Activated naive CD4-positive, alpha-beta T cell treated with anti-CD3 and anti-CD28 coated beads, Interleukin-2, amount 50 U/mL, for 24 hours (primary cell): ENCODE measurements around the gene PTPRD.

Experiments
- H3K27ac Mint-ChIP-seq: one replicate; pipeline ENCODE4 v1.8.0; 2021; ENCODE audit warnings: mild to moderate bottlenecking, mixed read lengths
- H3K27me3 Mint-ChIP-seq: one replicate; pipeline ENCODE4 v1.8.0; 2021; ENCODE audit warnings: mixed read lengths
- H3K36me3 Mint-ChIP-seq: one replicate; pipeline ENCODE4 v1.8.0; 2021; ENCODE audit warnings: mixed read lengths
- H3K4me1 Mint-ChIP-seq: one replicate; pipeline ENCODE4 v1.8.0; 2021; ENCODE audit warnings: mixed read lengths
- H3K4me3 Mint-ChIP-seq: one replicate; pipeline ENCODE4 v1.8.0; 2021; ENCODE audit warnings: mild to moderate bottlenecking, mixed read lengths
- H3K9me3 Mint-ChIP-seq: one replicate; pipeline ENCODE4 v1.8.0; 2021; ENCODE audit warnings: mixed read lengths

Gene PTPRD

DNA sequence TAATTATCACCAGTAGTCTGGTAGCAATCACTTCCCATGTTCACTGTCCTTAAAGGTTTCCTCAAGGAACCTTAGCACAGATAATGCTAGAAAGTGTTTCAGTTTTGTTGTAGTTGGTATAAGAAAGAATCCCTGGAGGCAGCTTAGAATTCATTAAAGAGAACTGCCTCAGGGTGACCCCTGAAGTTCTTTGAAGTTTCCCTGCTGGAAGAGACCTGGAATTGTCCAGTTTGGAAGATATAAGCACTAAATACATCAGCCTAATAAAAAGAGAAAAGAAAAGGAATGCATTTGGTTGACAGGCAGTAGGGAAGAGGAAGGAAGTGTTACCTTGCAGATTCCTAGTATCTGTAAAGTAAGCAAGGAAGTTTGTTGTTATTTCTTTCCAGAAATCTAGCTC, 1813.6 kb downstream of the PTPRD start:
- Mint-ChIP-seq H3K36me3 (no peaks in the 10 kb centered on the region), H3K9me3 (no peaks in the 10 kb centered on the region), H3K27ac (no peak overlapping the region), H3K4me1 (no peaks in the 10 kb centered on the region), H3K27me3 (no peaks in the 10 kb centered on the region), H3K4me3 (no peak overlapping the region)

DNA sequence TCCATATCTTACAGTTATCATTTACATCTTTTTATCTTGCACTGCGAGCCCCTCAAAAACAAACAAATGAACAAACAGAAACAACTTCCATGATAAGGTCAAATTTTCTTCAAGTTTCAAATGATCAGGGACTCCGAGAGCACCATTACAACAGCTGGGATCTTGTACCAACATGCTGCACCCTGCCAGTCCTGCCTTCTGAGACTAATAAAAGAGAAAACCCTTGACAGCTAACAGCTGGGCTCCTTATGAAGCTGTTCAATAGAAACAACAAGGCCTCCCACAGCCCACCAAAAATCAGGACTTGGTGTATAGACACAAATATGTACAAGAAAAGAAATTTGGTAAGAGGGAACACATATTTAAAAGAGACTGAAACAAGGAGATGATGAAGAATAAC, 1828.0 kb downstream of the PTPRD start:
- Mint-ChIP-seq H3K4me1 (no peaks in the 10 kb centered on the region), H3K27me3 (peaks cover 2% of the 10 kb centered on the region), H3K4me3 (no peak overlapping the region), H3K36me3 (no peaks in the 10 kb centered on the region), H3K9me3 (no peaks in the 10 kb centered on the region), H3K27ac (no peak overlapping the region)

- Mint-ChIP-seq H3K36me3 (no peaks in the 10 kb centered on the region), H3K27me3 (peaks cover 2% of the 10 kb centered on the region), H3K4me1 (no peaks in the 10 kb centered on the region), H3K4me3 (no peak overlapping the region), H3K9me3 (no peaks in the 10 kb centered on the region), H3K27ac (no peak overlapping the region)
Observed at GRCh38 chr9:8783941-8784340, 1828.9 kb downstream of the PTPRD start.

GRCh38 chr9:8782237-8782636, 1830.6 kb downstream of the PTPRD start:
- H3K9me3 Mint-ChIP-seq, result no peaks in the 10 kb centered on the region
- no peaks in the 10 kb centered on the region for H3K36me3 Mint-ChIP-seq
- no peak overlapping the region for H3K27ac Mint-ChIP-seq
- no peaks in the 10 kb centered on the region for H3K4me1 Mint-ChIP-seq
- peaks cover 2% of the 10 kb centered on the region for H3K27me3 Mint-ChIP-seq
- no peak overlapping the region for H3K4me3 Mint-ChIP-seq

GRCh38 chr9:8781458-8781857, 1831.3 kb downstream of the PTPRD start:
- H3K27me3 Mint-ChIP-seq, result peaks cover 2% of the 10 kb centered on the region
- no peak overlapping the region for H3K27ac Mint-ChIP-seq
- no peaks in the 10 kb centered on the region for H3K4me1 Mint-ChIP-seq
- no peaks in the 10 kb centered on the region for H3K36me3 Mint-ChIP-seq
- H3K4me3 Mint-ChIP-seq, result no peak overlapping the region
- H3K9me3 Mint-ChIP-seq, result no peaks in the 10 kb centered on the region

DNA sequence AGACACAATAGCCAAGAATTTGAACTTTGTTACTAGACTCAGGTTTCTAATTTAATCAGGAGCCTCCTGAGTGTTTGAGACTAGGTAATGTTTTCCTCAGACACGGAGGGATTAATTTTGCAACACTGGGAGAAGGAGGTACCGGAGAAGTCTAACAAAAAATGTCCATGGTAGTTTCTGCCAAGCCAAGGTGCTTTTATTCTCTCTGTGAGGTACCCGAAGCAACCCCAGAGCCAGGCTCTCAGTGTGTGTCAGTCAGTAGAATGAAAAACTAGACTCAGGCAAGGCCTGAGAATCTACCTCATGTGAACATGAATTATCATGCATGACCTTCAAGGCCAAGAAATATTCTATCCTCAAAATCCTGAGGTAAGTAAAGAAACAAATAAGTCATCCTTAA, 1832.4 kb downstream of the PTPRD start:
- Mint-ChIP-seq H3K4me3 (no peak overlapping the region), H3K9me3 (no peaks in the 10 kb centered on the region), H3K27ac (no peak overlapping the region), H3K4me1 (no peaks in the 10 kb centered on the region), H3K27me3 (peaks cover 2% of the 10 kb centered on the region), H3K36me3 (no peaks in the 10 kb centered on the region)

DNA sequence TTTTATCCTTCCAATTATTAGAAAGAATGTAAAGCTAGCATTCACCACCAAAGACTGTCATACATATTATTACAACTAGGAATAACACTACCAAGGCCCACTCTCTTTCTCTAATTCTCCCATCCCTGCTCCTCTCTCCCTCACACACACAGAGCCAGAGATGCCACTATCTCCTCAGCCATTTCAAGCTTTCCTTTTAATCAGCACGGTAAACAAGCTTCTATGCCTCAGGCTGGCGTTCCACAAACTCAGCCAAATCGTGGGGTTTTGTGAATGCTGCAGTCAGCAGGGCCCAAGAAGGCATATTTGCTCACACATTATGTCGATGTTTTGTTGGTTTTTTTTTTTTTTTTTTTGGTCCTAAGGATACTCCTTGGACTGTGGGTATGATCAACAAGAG, 1833.3 kb downstream of the PTPRD start:
- no peaks in the 10 kb centered on the region for H3K9me3 Mint-ChIP-seq
- no peak overlapping the region for H3K4me3 Mint-ChIP-seq
- no peaks in the 10 kb centered on the region for H3K4me1 Mint-ChIP-seq
- H3K36me3 Mint-ChIP-seq, result no peaks in the 10 kb centered on the region
- H3K27ac Mint-ChIP-seq, result no peak overlapping the region
- no peaks in the 10 kb centered on the region for H3K27me3 Mint-ChIP-seq

DNA sequence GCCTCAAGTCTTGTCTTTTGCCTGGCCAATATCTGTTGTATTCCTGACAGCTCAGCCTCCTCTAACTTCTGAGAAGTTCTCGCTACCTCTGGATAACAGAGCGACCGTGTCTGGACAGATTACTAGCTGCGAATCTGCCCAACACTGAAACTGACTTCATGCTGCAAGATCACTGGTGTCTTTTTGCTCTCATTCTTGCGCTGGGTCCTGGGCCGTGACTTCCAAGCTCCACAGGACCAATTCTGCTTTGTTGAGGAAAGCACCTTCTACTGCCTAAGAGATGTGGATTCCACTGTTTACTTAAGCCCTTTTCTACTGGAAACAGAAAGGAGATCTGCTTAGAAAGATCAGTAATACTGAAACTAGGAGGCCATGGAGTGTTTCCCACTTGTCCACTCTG, 1834.4 kb downstream of the PTPRD start:
- Mint-ChIP-seq H3K27ac (no peak overlapping the region), H3K4me1 (no peaks in the 10 kb centered on the region), H3K36me3 (no peaks in the 10 kb centered on the region), H3K9me3 (no peaks in the 10 kb centered on the region), H3K27me3 (no peaks in the 10 kb centered on the region), H3K4me3 (no peak overlapping the region)

DNA sequence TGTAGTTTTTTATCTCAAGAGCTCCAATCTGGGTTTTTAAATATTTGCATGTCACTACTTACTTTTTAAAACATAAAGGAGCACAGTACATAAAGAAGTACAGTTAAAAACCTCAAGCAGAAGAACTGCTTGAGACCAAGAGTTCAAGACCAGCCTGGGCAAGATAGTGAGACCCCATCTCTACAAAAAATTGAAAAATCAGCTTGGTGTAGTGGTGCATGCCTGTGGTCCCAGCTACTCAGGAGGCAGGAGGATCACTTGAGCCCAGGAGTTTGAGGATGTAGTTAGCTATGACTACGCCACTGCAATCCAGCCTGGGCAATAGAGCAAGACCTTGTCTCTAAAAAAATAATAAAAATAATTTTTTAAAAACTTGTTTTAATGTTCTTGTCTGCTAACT, 1840.5 kb downstream of the PTPRD start:
- Mint-ChIP-seq H3K36me3 (no peaks in the 10 kb centered on the region), H3K27ac (no peak overlapping the region), H3K4me1 (no peaks in the 10 kb centered on the region), H3K9me3 (no peaks in the 10 kb centered on the region), H3K27me3 (no peaks in the 10 kb centered on the region), H3K4me3 (no peak overlapping the region)

- Mint-ChIP-seq H3K4me3 (no peak overlapping the region), H3K4me1 (no peaks in the 10 kb centered on the region), H3K36me3 (no peaks in the 10 kb centered on the region), H3K27ac (no peak overlapping the region), H3K9me3 (no peaks in the 10 kb centered on the region), H3K27me3 (no peaks in the 10 kb centered on the region)
Observed at GRCh38 chr9:8769153-8769552, 1843.6 kb downstream of the PTPRD start.

DNA sequence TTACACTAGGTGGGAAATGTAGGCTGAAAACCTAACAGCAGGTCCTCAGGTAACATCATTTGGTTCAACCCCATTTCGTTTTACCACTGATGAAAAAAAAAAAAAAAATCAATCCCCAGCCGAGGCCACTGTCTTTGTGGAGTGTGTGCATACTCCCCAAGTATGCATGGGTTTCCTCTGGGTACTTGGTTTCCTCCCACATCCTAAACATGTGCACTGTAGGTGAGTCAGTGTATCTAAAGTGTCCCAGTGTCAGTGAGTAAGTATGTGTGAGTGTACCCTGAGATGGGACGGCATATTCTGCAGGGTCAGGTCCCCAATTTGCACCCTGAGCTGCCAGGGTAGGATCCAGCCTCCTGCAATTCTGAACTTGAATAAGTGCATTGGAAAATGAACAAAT, 1846.7 kb downstream of the PTPRD start:
- Mint-ChIP-seq H3K36me3 (no peaks in the 10 kb centered on the region), H3K27ac (no peak overlapping the region), H3K27me3 (no peaks in the 10 kb centered on the region), H3K4me3 (no peak overlapping the region), H3K4me1 (no peaks in the 10 kb centered on the region), H3K9me3 (no peaks in the 10 kb centered on the region)

- H3K27me3 Mint-ChIP-seq, result no peaks in the 10 kb centered on the region
- H3K27ac Mint-ChIP-seq, result no peak overlapping the region
- H3K4me3 Mint-ChIP-seq, result no peak overlapping the region
- no peaks in the 10 kb centered on the region for H3K4me1 Mint-ChIP-seq
- H3K9me3 Mint-ChIP-seq, result no peaks in the 10 kb centered on the region
- no peaks in the 10 kb centered on the region for H3K36me3 Mint-ChIP-seq
Observed at GRCh38 chr9:8764051-8764450, 1848.8 kb downstream of the PTPRD start.

DNA sequence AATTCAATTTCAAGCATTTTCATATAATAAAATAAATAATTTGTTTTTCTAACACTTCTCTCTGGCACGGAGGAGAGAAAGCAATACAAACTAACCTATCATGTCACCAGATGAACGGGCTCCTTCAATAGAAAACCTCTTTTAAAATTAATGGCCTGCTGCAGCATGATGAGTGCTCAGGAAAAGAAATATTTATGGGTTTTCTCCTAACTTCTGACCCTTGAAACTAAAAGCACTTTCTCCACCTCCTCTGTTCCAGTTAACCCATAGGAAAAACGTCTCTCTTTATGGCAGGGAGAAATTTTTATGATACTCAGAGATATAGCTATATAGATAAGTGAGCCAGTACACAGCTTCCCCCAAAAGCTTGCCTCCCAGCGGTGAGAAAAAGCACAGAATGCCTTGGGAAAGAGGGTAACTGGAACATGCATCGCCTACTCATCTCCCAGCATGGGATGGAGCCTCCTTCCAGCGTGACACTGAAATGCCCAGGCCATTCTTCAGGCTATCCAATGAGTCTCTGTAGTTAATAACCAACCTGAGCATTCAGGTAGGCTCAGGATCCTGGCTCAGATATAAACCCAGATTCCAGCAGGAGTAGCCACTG, 1850.2 kb downstream of the PTPRD start:
- Mint-ChIP-seq H3K4me3 (no peak overlapping the region), H3K4me1 (no peaks in the 10 kb centered on the region), H3K9me3 (no peaks in the 10 kb centered on the region), H3K36me3 (no peaks in the 10 kb centered on the region), H3K27me3 (no peaks in the 10 kb centered on the region), H3K27ac (no peak overlapping the region)

GRCh38 chr9:8760000-8760767, 1852.6 kb downstream of the PTPRD start:
- Mint-ChIP-seq H3K4me1 (no peaks in the 10 kb centered on the region), H3K27ac (no peak overlapping the region), H3K36me3 (no peaks in the 10 kb centered on the region), H3K27me3 (no peaks in the 10 kb centered on the region), H3K9me3 (no peaks in the 10 kb centered on the region), H3K4me3 (no peak overlapping the region)

DNA sequence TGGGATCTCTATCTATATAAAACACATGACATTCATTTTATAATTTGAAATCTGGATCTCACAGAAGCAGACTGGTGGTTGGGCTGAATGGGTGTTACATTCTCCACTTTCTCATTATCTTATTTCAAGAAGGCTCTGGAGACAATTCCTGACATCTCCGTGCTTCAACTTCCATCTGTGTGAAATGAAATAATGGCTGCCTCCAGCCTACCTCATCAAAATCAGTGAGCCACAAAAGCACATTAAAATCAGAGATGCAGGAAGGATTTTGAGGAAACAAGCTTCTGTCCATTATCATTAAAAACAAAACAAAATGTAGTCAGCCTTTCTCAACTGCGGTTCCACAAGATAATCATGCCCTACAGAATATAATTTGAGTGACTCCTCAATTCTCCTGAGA, 1854.9 kb downstream of the PTPRD start:
- H3K9me3 Mint-ChIP-seq, result no peaks in the 10 kb centered on the region
- H3K36me3 Mint-ChIP-seq, result no peaks in the 10 kb centered on the region
- H3K27me3 Mint-ChIP-seq, result no peaks in the 10 kb centered on the region
- no peak overlapping the region for H3K27ac Mint-ChIP-seq
- H3K4me1 Mint-ChIP-seq, result no peaks in the 10 kb centered on the region
- no peak overlapping the region for H3K4me3 Mint-ChIP-seq

GRCh38 chr9:8754751-8755150, 1858.1 kb downstream of the PTPRD start:
- H3K36me3 Mint-ChIP-seq, result no peaks in the 10 kb centered on the region
- H3K27ac Mint-ChIP-seq, result no peak overlapping the region
- H3K4me1 Mint-ChIP-seq, result no peaks in the 10 kb centered on the region
- no peaks in the 10 kb centered on the region for H3K27me3 Mint-ChIP-seq
- no peaks in the 10 kb centered on the region for H3K9me3 Mint-ChIP-seq
- no peak overlapping the region for H3K4me3 Mint-ChIP-seq
